H1 (cell line): ENCODE results near the gene NPC2. TPM values are rescaled to one million over a fixed set of nuclear protein-coding genes. Genes with fewer than 3 reads are reported as not detected.

Source experiments
- CTCF ChIA-PET: fragments of 300-600 bp; sonication (Branson Sonifier 250); formaldehyde crosslinking; loops from one replicate; lab custom pipeline; 2021; ENCODE audit not compliant: partially characterized antibody; lab: Charles Lee
- POLR2A ChIA-PET: fragments of 300-600 bp; sonication (Branson Sonifier 250); formaldehyde crosslinking; loops from one replicate; lab custom pipeline; 2021; ENCODE audit warnings: inconsistent platforms; ENCODE audit not compliant: partially characterized antibody; lab: Charles Lee
- DNase-seq, 2 experiments: peaks; one replicate each; pipeline versions ENCODE4 v3.0.0 to v3.0.0-alpha.2; 2010 to 2022; ENCODE audit warnings: low spot score in 2 of 2, low read depth in 1 of 2, mixed read lengths in 1 of 2
- FAIRE-seq: peaks from 2 replicates; lab custom pipeline; 2011; peaks lifted over from hg19 to GRCh38; lab: Jason Lieb, UNC
- H2AFZ ChIP-seq: 2 replicates; pipeline ENCODE4 v1.8.1; 2012; ENCODE audit warnings: low read length, inconsistent platforms
- H2AK5ac ChIP-seq: 2 replicates; pipeline ENCODE4 v1.6.1; 2013; ENCODE audit warnings: low read depth, low read length
- H2BK120ac ChIP-seq: replicated peaks from 2 replicates; pipeline ENCODE3; 2013; ENCODE audit warnings: low read depth, low read length, inconsistent platforms
- H2BK12ac ChIP-seq: 2 replicates; pipeline ENCODE4 v1.6.1; 2013; ENCODE audit warnings: low read depth, low read length
- H2BK15ac ChIP-seq: 2 replicates; pipeline ENCODE4 v1.6.1; 2013; ENCODE audit warnings: low read length
- H2BK20ac ChIP-seq: 2 replicates; pipeline ENCODE4 v1.6.1; 2013; ENCODE audit warnings: low read length
- H2BK5ac ChIP-seq: 2 replicates; pipeline ENCODE4 v1.6.1; 2013; ENCODE audit warnings: low read depth, low read length
- H3K14ac ChIP-seq: 2 replicates; pipeline ENCODE4 v1.6.1; 2013; ENCODE audit warnings: inconsistent platforms; ENCODE audit not compliant: insufficient read length
- H3K18ac ChIP-seq: 2 replicates; pipeline ENCODE4 v1.6.1; 2013; ENCODE audit warnings: low read length; ENCODE audit errors: extremely low read depth
- H3K23ac ChIP-seq: 2 replicates; pipeline ENCODE4 v1.6.1; 2013; ENCODE audit warnings: inconsistent platforms; ENCODE audit not compliant: insufficient read length
- H3K23me2 ChIP-seq: 2 replicates; pipeline ENCODE4 v1.6.1; 2013; ENCODE audit warnings: low read depth, low read length
- H3K27ac ChIP-seq: 2 replicates; pipeline ENCODE4 v1.6.1; 2011; ENCODE audit warnings: low read depth, low read length, inconsistent platforms
- H3K27me3 ChIP-seq, 4 experiments: replicated peaks in 1 of 4; 1 replicate in 1 of 4; 2 replicates in 3 of 4; pipeline versions ENCODE4 v1.6.1 to v1.8.1; 2011 to 2013; ENCODE audit warnings: low read length in 3 of 4, mild to moderate bottlenecking in 3 of 4, inconsistent platforms in 2 of 4, mixed read lengths in 2 of 4, moderate library complexity in 1 of 4; ENCODE audit not compliant: control insufficient read depth in 3 of 4, insufficient read depth in 3 of 4; ENCODE audit errors: extremely low read depth in 1 of 4
- H3K36me3 ChIP-seq, 4 experiments: 2 replicates each; pipeline versions ENCODE4 v1.6.1 to v1.8.1; 2011 to 2013; ENCODE audit warnings: mild to moderate bottlenecking in 4 of 4, low read length in 3 of 4, moderate library complexity in 2 of 4, control low read depth in 1 of 4, inconsistent platforms in 1 of 4; ENCODE audit not compliant: insufficient read depth in 4 of 4, control insufficient read depth in 2 of 4
- H3K4ac ChIP-seq: replicated peaks from 2 replicates; pipeline ENCODE3; 2013; ENCODE audit warnings: low read length, low read depth, mixed read lengths, inconsistent platforms; ENCODE audit not compliant: insufficient read length
- H3K4me1 ChIP-seq, 4 experiments: replicated peaks in 1 of 4; 1 replicate in 1 of 4; 2 replicates in 3 of 4; pipeline versions ENCODE4 v1.6.1 to v1.8.1; 2011 to 2013; ENCODE audit warnings: low read length in 3 of 4, inconsistent platforms in 2 of 4, mixed read lengths in 1 of 4; ENCODE audit not compliant: insufficient read depth in 4 of 4, control insufficient read depth in 3 of 4
- H3K4me2 ChIP-seq, 2 experiments: 2 replicates each; pipeline versions ENCODE4 v1.6.1 to v1.8.1; 2011 to 2013; ENCODE audit warnings: low read depth in 2 of 2, low read length in 2 of 2, control low read depth in 1 of 2, inconsistent platforms in 1 of 2, mild to moderate bottlenecking in 1 of 2; ENCODE audit not compliant: insufficient read depth in 1 of 2
- H3K4me3 ChIP-seq, 4 experiments: fragments of 200-600, 300-600 bp in 1 of 4; sonication (generic), shearing (Covaris generic), sonication (Bioruptor Twin) in 1 of 4; 2 replicates each; pipeline versions ENCODE4 v1.5.1 to v1.8.1; 2011 to 2016; ENCODE audit warnings: low read length in 4 of 4, low read depth in 3 of 4, control low read depth in 2 of 4, inconsistent platforms in 2 of 4, mild to moderate bottlenecking in 2 of 4, mixed read lengths in 1 of 4, moderate library complexity in 1 of 4; ENCODE audit not compliant: insufficient read depth in 2 of 4; ENCODE audit errors: extremely low read depth in 1 of 4
- H3K56ac ChIP-seq: replicated peaks from 2 replicates; pipeline ENCODE3; 2013; ENCODE audit warnings: low read depth, mild to moderate bottlenecking, mixed read lengths, low read length, inconsistent platforms; ENCODE audit not compliant: insufficient read length
- H3K79me1 ChIP-seq: 2 replicates; pipeline ENCODE4 v1.6.1; 2013; ENCODE audit warnings: low read depth, low read length, control low read depth
- H3K79me2 ChIP-seq, 2 experiments: 2 replicates each; pipeline versions ENCODE4 v1.6.1 to v1.8.1; 2012 to 2013; ENCODE audit warnings: low read length in 2 of 2, mild to moderate bottlenecking in 2 of 2, inconsistent platforms in 1 of 2; ENCODE audit not compliant: insufficient read depth in 2 of 2, control insufficient read depth in 1 of 2
- H3K9ac ChIP-seq, 4 experiments: replicated peaks in 1 of 4; 1 replicate in 1 of 4; 2 replicates in 3 of 4; pipeline versions ENCODE4 v1.6.1 to v1.8.1; 2011 to 2013; ENCODE audit warnings: low read depth in 3 of 4, low read length in 3 of 4, control low read depth in 2 of 4, mild to moderate bottlenecking in 2 of 4, moderate library complexity in 2 of 4, inconsistent platforms in 1 of 4; ENCODE audit errors: extremely low read depth in 1 of 4
- H3K9me3 ChIP-seq, 2 experiments: 2 replicates each; pipeline versions ENCODE4 v1.6.1 to v1.8.1; 2012 to 2013; ENCODE audit warnings: mild to moderate bottlenecking in 2 of 2, moderate library complexity in 2 of 2, control low read depth in 1 of 2, inconsistent platforms in 1 of 2, low read depth in 1 of 2, low read length in 1 of 2, mixed read lengths in 1 of 2; ENCODE audit not compliant: insufficient read depth in 2 of 2
- H4K20me1 ChIP-seq, 2 experiments: replicated peaks in 1 of 2; 2 replicates each; pipeline versions ENCODE3 to v1.8.1; 2011 to 2013; ENCODE audit warnings: inconsistent platforms in 2 of 2, low read length in 2 of 2, mild to moderate bottlenecking in 1 of 2; ENCODE audit not compliant: insufficient read depth in 2 of 2, control insufficient read depth in 1 of 2
- H4K5ac ChIP-seq: 2 replicates; pipeline ENCODE4 v1.6.1; 2013; ENCODE audit warnings: low read length, low read depth, mixed read lengths, inconsistent platforms; ENCODE audit not compliant: insufficient read length
- H4K8ac ChIP-seq: 2 replicates; pipeline ENCODE4 v1.8.0; 2013; ENCODE audit warnings: mild to moderate bottlenecking, moderate library complexity, low read length, inconsistent platforms; ENCODE audit not compliant: insufficient read depth; ENCODE audit errors: extremely low read depth
- H4K91ac ChIP-seq: replicated peaks from 2 replicates; pipeline ENCODE3; 2013; ENCODE audit warnings: low read length, mixed read lengths, inconsistent platforms; ENCODE audit not compliant: insufficient read length
- ATF2 ChIP-seq: IDR thresholded peaks from 2 replicates; pipeline ENCODE4 v1.6.1; 2012; ENCODE audit warnings: low read length, inconsistent platforms
- POU5F1 ChIP-seq: IDR thresholded peaks from 2 replicates; pipeline ENCODE4 v1.6.1; 2011; ENCODE audit warnings: low read depth, mild to moderate bottlenecking, low read length, moderate library complexity
- SP4 ChIP-seq: IDR thresholded peaks from 2 replicates; pipeline ENCODE4 v1.6.1; 2012; ENCODE audit warnings: low read length, inconsistent platforms
- WGBS, 2 experiments: shearing (Covaris generic) in 1 of 2; methylation state at CpG; one replicate each; pipeline versions ENCODE4 v1.1.6 to v1.1.7; 2013 to 2015; ENCODE audit warnings: low lambda C conversion rate in 2 of 2, mixed read lengths in 2 of 2, inconsistent platforms in 1 of 2, low coverage in 1 of 2, missing lambda C conversion rate in 1 of 2; ENCODE audit not compliant: insufficient replicate concordance in 2 of 2, insufficient coverage in 1 of 2, insufficient read length in 1 of 2; ENCODE audit errors: extremely low coverage in 1 of 2, missing lambda C conversion rate in 1 of 2; 5-methylcytosine and 5-hydroxymethylcytosine counted together
- polyA plus RNA-seq, 7 experiments: library from polyadenylated mRNA; depleted of rRNA in 3 of 7; stranded (reverse) in 5 of 7; unstranded in 2 of 7; fragments of >200 nt in 5 of 7; fragments of 200-250 nt in 2 of 7; gene quantifications; 1 replicate in 5 of 7; 2 replicates in 1 of 7; 4 replicates in 1 of 7; pipeline versions ENCODE4 v1.2.1 to v1.2.3, GENCODE V29; 2011 to 2013; ENCODE audit warnings: missing spikeins in 2 of 7, mixed read lengths in 2 of 7
- total RNA-seq: library from RNA; stranded (reverse); fragmentation: NEBNext Ultra II Directional; extraction: Animal tissue kit (Norgen Biotek cat#: 25700); gene quantifications from 2 replicates; pipeline ENCODE4 v1.2.1, GENCODE V29; 2021

The NPC2 gene
- total and polyA plus RNA-seq, 2 of the 8 experiments (the other 6 are each of a cell fraction or from before 2014, with no cell fraction given), result 178 to 258 TPM

- FAIRE-seq, result no peak
- ChIA-PET CTCF (interaction anchor here (1.1 to 2.1 kb wide), 10 partner anchors 8 to 137 kb away, joined by 4 to 13 read pairs (median 5); no protein-coding TSS in a partner anchor), POLR2A (interaction anchor here (1.0 to 1.9 kb wide), 7 partner anchors 8 to 106 kb away, joined by 3 to 13 read pairs (median 3); no protein-coding TSS in a partner anchor)
- Histone ChIP-seq H3K56ac (peak overlapping the region; percentile 33), H2BK20ac (peak overlapping the region; percentile 97), H3K23ac (no peak overlapping the region), H3K14ac (no peak overlapping the region), H3K4ac (peak overlapping the region; percentile 22), H2BK12ac (peak overlapping the region; percentile 77; the same call in 1 of the 2 replicates), H4K5ac (no peak overlapping the region), H3K27me3 (peaks cover 0 to 6% (median 3%) of the 10 kb centered on the region in 4 experiments; a peak in 3 of 7 replicates), H2AK5ac (peak overlapping the region; percentile 93; the same call in 1 of the 2 replicates), H3K36me3 (no peaks in the 10 kb centered on the region), H2AFZ (no peak overlapping the region), H3K79me2 (no peaks in the 10 kb centered on the region), H4K91ac (peak overlapping the region; percentile 48), H3K79me1 (no peaks in the 10 kb centered on the region), H3K4me2 (peak overlapping the region; percentile 32 to 45; a peak in 2 of 4 replicates), H3K4me3 (no peak overlapping the region), H3K27ac (peak overlapping the region; percentile 41; the same call in 1 of the 2 replicates), H3K4me1 (peaks cover 31 to 45% (median 37%) of the 10 kb centered on the region in 4 experiments), H2BK120ac (peak overlapping the region; percentile 30), H3K18ac (peak overlapping the region; percentile 98), H3K9me3 (no peaks in the 10 kb centered on the region), H3K23me2 (peaks cover 5% of the 10 kb centered on the region), H3K9ac (no peak overlapping the region), H4K20me1 (peaks cover 0 to 2% of the 10 kb centered on the region in 2 experiments), H2BK5ac (peak overlapping the region; percentile 94; the same call in 1 of the 2 replicates), H2BK15ac (peak overlapping the region; percentile 63; the same call in 1 of the 2 replicates), H4K8ac (peak overlapping the region; percentile 4)
- WGBS, 2 experiments, result 83% methylated on average over 7 of the region's 7 CpGs; no CpG with 5 or more reads in 1 of the 2 experiments
- TF ChIP-seq SP4 (no peak), ATF2 (no peak), POU5F1 (no peak)
- peak in 1 of 2 experiments; percentile 47 for DNase-seq
Observed at GRCh38 chr14:74429991-74430390, 63.1 kb downstream of the NPC2 start.
